GM20000 (cell line): ENCODE measurements around the gene WWC1.
"Not testable (repeated sequence)": the region's sequence is repeated elsewhere in the genome, so short reads cannot be mapped to it uniquely, and the experiment has no call there.

Source experiments
- DNase-seq: peaks from one replicate; pipeline ENCODE4 v3.0.0; 2012; ENCODE audit warnings: low spot score
- TF ChIP-seq, protein P1 (sequence below): IDR thresholded peaks from 2 replicates; pipeline ENCODE4 v1.5.1; 2012; ENCODE audit warnings: mild to moderate bottlenecking, control low read depth; ENCODE audit errors: extremely low read depth, missing control alignments

Gene WWC1

DNA sequence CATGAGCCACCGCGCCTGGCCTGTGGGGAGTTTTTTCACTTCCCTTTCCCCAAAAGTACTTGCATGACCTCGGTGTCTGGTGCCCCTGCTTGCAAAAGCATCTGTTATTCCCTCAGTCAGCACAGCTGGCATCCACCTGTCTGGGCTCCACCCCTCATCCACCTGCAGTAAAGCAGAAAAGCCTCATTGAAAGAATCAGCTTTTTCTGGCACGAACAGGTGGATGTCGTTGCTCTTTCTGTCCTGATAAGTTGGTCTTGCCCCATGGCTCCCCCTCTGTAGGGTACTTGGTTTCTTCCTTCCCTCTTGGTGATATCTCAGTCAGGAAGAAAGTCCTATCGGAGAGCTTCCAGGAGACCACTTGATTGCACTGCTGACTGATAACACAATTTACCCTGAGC is 37.4 kb downstream of the WWC1 start:
- TF ChIP-seq, protein P1, sequence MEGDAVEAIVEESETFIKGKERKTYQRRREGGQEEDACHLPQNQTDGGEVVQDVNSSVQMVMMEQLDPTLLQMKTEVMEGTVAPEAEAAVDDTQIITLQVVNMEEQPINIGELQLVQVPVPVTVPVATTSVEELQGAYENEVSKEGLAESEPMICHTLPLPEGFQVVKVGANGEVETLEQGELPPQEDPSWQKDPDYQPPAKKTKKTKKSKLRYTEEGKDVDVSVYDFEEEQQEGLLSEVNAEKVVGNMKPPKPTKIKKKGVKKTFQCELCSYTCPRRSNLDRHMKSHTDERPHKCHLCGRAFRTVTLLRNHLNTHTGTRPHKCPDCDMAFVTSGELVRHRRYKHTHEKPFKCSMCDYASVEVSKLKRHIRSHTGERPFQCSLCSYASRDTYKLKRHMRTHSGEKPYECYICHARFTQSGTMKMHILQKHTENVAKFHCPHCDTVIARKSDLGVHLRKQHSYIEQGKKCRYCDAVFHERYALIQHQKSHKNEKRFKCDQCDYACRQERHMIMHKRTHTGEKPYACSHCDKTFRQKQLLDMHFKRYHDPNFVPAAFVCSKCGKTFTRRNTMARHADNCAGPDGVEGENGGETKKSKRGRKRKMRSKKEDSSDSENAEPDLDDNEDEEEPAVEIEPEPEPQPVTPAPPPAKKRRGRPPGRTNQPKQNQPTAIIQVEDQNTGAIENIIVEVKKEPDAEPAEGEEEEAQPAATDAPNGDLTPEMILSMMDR, result no peak
- DNase-seq, result peak; percentile 19

DNA sequence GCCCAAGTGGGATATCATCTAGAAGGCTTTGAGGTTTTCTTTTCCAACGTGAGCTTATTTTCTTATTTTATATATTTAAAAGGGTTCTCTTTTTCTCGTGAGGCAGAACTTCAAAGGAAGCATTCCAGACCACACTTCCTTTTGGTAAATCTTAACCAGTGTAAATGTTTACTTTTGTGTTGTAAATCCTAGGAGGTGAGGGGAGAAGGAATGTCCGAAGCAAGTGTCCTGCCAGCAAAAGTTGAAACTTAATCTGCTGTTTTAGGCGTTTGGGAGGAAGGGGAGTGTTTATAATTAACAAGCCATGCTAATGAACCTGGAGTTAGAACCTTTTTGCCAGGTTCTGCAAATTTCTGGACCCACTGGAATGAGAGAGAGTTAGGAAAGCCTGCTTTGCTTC is 37.9 kb downstream of the WWC1 start:
- DNase-seq, result no peak
- TF ChIP-seq, protein P1, result no peak

DNA sequence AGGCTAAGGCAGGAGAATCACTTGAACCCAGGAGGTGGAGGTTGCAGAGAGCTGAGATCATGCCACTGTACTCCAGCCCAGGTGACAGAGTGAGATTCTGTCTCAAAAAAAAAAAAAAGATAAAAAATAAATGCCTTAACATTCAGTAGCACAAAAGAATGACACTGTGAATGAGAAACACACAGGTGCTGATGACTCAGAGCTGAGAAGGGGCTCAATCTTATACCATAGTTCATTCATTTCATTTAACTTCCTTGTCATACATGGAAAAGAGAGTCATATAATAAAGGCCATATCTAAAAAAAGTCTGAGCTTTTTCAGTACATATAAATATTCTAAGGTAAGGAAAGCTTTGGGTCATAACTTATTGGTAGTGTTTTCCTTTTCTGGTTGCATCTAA is 40.6 kb downstream of the WWC1 start:
- no peak for DNase-seq
- TF ChIP-seq, protein P1, result no peak

DNA sequence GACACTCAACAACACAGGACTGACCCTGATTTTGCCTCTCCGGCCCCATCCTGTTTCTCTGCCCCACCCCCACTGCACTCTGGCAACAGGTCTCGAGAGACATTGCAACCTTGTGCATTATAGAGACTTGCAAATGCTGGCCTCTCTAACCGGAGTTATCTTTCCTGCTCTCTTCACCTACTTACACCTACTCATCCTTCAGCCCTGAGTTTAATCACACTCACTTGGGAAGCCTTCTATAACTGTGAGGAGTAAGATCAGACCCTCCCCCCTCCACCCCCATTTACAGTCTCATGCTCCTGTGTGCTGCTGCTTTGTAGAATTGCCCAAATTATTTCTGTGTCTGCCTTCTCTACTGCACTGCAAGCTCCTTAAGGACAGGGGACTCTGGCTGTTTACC is 42.8 kb downstream of the WWC1 start:
- TF ChIP-seq, protein P1, result no peak
- DNase-seq, result no peak

DNA sequence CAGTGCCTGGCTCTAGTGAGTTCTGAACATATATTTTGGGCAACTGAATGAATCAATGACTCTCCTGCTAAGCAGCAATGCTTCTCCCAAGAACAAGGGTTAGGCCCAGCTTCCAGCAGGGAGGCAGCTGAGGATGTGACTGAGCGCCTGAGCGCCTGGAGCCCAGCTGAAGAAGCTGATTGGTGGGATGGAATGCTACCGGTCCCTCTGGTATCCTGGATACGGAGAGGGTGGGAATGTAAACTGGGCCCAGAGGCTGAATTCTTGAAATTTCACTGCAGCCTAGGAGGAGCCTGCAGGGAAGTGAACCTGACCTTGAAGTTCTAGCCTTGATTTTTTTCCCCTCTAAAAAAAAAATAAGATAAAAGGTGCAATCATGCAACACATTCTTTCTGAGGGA is 43.2 kb downstream of the WWC1 start:
- no peak for DNase-seq
- TF ChIP-seq, protein P1, result no peak

DNA sequence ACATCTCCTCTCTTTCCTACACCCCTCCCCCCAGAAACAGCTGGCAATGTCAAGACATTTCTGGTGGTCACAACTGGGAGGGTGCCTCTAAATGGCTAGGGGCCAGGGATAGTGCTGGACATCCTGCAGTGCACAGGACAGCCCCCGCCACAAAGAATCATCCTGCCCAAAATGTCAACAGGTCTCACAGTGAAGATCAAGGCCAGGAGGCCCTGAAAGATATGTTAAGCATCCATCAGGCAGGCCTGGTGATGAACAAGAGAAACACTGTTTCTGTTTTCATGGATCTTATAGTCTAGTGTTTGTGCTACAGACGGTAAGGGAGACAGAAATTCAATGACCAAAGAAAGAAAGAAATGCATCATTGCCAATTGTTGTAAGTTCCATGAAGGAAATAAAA is 45.9 kb downstream of the WWC1 start:
- TF ChIP-seq, protein P1, result no peak
- no peak for DNase-seq

DNA sequence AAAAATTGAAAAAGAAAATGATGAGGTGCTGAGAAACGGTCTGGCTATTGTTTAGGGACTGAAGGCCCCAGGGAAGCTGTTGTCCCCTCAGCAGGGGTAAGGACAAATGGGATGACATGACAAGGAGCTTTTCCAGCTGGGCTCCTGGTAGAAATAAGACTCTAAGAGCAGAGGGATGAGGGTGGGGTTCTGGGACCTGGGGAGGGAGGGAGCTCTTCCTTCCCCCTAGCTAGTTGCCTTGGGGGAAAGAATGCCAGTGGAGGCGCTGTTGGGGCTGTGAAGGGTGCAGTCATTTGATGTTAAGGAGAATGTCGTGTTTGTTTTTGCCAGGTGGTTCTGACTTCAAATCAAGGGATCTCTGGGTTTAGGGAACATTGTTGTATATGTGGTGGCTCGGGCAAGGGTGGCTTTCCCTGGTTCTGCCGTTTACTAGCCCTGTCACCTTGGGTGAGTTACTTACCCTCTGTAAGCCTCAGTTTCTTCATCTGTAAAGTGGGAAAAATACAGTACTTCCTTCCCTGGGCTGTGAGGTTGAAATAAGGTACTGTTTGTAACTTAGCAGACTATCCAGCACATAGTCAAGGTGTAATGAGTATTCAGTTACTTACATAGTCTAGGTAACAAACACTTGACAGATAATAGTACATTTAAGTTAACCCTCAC is 47.8 kb downstream of the WWC1 start:
- TF ChIP-seq, protein P1, result no peak
- no peak for DNase-seq

DNA sequence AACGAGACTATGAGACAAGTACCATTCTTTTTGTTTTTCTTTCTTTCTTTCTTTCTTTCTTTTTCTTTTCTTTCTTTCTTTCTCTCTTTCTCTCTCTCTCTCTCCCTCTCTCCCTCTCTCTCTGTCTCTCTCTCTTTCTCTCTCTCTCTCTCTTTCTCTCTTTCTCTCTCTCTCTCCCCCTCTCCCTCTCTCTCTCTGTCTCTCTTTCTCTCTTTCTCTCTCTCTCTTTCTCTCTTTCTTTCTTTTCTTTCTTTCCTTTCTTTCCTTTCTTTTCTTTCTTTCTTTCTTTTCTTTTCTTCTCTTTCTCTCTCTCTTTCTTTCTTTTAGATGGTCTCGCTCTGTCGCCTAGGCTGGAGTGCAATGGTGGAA is 48.3 kb downstream of the WWC1 start:
- DNase-seq, result not testable (repeated sequence)
